ENCODE measurements around the gene GPR68. TPM values are rescaled to one million over a fixed set of nuclear protein-coding genes. Genes with fewer than 3 reads are reported as not detected.
"Not testable (repeated sequence)": the region's sequence is repeated elsewhere in the genome, so short reads cannot be mapped to it uniquely, and the experiment has no call there.

GPR68 gene
- polyA plus RNA-seq, 12 donors, result 0.35 to 2.4 (median 0.88) TPM; not detected in 2

DNA sequence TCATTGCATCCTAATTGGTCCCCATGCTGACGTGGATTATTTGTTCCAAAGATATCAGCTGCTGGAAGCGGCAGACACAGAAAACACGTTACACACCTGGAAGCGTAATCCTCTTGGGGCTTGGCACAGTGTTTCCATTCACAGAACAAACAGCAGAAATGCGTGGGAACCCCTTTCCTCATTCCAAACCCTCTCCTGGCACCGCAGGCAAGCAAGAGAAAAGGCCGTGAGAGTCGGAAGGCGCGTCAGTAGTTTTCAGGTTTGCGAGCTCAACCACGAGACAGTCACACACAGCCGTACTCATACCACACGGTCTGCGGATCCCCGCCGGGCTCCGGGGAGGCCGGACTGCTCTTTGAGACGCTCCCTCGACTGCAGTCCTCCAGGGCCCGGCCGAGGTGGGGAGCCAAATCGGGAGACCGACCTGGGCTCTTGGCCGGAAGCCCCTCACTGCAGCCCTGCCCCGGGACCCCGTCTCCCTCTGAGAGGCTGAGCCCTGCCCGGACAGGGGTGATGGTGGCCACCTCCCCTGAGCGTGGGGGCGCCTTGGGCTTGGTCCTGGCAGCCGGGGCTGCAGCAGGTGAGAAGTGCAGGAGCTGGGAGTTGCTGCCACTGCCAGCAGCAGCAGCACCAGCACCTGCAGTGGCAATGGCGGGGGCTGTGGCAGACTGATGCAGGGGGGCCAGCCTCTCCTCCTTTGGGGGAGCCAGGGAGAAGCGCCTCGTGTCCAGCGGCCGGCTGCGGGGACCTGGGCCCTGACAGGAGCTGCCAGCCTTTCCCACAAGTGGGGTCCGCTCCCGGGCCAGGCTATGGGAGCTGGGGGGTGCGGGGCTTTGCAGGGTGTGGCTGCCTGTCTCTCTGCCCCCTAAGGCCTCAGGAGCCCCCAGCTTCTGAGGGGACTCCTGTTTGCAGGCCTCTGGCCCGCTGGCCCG lies 28.1 kb upstream of the GPR68 start:
- no peak for DNase-seq

DNA sequence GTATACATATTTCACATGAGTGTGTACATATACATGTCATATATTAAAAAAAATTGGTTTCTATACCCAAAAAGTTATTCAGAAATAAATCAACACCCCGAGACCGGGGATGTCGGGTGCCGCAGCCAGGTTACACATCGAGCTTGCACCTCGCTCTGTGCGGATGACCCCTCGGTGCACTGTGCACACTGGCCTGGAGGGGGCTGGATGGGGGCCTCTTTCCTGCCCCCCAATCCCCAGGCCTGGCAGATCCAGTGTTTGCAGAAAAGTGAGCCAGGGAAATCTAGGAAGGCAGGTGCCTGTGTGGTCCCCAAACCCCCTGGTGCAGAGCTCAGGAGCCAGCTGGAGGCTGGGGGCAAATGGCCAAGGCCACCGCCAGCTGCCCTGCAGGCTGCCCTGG lies 27.1 kb upstream of the GPR68 start:
- DNase-seq, result no peak

DNA sequence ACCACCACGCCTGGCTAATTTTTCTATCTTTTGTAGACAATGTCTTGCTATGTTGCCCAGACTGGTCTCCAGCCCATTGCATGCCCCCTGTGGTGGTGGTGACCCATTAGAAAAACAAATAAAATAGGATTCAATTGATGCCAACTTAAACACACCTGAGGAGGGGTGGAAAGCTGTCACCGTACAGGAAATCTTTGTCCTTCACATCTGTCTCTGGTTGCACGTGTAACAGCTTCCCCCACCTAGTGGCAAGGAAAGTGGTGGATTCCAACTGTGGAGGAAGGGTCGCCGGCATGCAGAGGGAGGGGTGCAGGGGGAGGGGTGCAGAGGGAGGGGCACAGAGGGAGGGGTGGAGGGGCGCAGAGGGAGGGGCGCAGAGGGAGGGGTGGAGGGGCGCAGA lies 26.1 kb upstream of the GPR68 start:
- no peak for DNase-seq

DNA sequence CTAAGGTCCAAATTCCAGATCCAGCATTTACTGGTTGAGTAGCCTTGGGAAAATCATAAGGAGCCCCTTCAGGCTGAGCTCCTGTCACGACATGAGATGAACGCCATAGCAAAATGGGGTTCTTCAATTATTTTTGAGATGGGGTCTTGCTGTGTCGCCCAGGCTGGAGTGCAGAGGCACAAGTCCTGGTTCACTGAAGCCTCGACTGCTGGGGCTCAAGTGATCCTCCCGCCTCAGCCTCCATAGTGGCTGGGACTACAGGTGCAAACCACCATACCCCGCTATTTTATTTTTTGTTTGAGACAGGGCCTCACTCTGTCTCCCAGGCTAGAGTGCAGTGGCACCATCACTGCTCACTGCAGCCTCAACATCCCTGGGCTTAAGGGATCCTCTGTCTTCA lies 25.7 kb upstream of the GPR68 start:
- DNase-seq, result no peak

DNA sequence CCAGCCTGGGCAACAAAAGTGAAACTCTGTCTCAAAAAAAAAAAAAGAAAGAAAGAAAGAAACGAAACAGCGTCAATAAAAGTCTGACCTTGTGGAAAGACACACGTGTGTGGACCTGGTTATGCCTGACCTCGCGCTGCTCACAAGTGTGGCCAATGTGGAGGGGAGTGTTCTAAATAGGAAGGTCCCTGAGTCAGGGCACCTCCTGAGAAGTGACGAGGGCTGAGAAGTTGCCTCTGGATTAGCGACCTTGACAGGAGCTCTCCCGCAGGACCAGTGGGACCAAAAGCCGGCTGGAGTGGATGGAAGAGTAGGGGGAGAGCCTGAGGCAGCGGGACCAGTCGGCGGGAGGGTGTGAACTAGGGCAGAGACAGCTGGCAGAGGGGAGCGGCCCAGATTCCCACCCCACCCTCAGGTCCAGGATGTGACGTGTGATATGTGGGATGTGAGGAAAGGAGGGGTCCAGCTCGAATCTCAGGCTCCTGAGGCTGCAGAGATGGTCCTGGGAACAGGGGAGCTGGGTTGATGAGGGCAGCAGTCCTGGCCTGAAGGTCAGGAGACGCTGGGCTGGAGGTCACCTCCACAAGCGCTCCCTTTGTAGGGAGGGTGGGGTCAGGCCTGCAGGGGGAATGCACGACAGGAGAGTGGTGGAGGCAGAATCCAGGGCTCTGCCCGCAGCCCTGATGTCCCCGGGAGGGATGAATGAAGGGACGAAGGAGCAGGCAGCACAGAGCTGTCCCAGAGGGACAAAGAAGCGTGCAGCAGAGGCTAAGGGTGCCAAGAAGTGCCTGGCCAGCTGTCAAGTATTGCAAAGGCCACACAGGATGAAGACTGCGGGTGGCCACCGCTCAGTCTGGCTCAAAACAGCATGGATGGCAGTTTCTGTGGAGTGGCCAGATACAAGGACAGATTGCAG lies 24.8 kb upstream of the GPR68 start:
- DNase-seq, result no peak

DNA sequence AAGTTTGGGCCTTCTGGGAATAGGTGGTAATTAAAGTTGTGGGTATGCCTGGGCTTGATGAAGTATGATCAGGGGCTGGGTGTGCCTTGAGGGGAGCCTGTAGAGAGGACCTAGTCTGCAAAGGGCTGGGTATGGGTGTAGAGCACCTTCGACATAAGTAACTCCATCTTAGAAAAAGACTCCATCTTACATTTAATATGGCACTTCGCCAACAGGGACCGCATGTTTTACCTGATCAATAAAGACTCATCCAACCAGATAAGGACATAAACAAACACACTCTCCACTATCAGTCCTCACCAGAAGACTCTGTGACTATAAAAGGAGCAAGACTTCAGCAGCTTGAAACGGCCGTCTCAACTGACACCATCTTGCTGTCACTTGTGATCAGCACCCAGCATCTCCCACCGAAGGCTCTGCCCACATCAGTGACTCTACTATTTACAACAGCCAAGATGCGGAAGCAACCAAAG lies 23.5 kb upstream of the GPR68 start:
- DNase-seq, result no peak

DNA sequence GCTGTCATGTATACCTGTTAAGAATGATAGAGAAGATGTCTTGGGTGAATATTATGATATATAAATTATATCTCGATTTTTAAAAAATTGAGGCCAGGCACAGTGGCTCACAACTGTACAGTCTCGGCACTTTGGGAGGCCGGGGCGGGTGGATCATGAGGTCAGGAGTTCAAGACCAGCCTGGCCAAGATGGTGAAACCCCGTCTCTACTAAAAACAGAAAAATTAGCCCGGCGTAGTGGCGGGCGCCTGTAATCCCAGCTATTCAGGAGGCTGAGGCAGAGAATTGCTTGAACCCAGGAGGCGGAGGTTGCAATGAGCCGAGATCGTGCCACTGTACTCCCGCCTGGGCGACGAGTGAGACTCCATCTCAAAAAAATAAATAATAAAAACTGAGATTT lies 21.8 kb upstream of the GPR68 start:
- not testable (repeated sequence) for DNase-seq

DNA sequence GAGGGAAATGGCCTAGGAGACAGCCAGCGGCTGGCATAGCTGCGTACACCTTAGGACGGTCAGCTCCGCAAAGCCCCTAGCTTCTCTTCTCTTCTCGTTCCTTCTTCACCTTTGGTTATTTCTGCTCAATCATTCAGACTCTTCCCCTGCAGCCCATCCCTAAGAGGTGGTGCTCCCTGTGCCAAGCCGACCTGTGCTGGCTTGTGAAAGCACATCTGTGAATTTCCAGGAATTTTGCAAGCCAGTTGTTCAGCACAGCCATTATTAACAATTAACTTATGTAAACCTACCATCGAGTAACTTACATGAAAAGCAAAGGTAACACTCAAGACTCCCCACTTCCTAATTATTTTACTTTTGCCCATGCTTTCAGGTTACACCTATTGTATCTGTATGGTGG lies 20.9 kb upstream of the GPR68 start:
- DNase-seq, result no peak

DNA sequence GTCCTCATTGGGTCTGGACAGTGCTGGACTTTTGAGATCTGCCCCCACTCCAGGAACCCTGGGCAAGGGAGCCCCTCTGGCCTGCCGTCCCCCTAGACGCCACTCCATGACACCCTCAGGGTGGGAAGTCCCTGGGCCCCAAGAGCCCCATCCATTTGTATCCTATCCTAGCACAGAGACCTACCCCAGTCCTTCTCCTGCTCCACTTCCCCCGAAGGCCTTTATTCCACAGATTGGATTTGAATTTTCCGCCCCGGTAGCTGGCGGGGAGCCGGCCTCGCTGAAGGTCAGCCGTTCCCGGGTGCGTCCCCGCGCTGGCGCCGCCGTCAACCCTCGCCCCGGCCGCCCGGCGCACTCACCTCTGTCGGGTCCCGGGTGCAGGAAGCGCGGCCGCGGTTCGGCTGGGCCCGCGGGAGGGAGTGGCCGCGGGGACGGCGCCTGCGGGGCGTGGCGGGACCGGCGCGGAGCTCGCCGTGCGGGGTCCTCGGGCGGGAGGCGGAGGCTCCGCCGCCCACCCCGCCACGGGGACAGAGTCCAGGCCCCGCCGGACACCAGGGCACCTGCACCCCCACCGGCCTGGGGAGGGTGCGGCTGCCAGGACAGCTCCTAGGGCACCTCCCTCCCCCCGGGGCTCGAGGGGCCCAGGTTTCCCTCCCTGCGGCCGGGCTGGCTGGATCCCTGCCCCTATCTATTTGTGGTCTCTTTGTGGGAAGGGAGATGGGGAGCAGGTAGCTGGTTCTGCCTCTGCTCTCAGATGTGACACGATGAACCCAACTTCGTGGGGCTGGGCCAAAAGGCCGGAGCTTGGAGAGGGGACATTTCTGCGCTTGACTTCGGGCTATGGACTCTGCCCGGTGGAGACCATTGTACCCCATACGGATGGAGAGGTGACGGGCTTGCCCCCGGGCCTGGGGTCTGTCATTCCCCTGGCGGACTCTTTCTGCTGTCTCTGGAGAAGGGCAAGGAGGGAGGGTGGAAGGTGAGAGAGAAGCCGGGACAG lies 19.9 kb upstream of the GPR68 start:
- DNase-seq, result no peak

DNA sequence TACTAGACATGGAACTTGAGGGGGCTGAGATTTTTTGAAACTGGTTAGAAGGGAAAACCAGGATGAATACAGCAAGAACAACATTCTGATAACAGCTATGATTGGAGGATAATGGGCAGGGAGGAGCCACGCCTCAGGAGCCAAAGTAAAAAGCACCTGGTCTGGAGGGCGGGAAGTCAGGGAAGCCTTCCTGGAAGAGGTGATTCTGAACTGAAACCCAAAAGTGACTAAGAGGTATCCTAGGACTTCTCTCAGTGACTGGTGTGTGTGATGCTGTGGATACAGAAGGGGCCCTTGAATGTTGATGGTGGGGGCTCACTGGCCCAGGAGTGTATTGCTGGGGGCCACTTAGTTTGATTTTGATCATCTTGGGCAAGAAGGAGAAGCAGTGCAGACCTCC lies 18.8 kb upstream of the GPR68 start:
- DNase-seq, result no peak

DNA sequence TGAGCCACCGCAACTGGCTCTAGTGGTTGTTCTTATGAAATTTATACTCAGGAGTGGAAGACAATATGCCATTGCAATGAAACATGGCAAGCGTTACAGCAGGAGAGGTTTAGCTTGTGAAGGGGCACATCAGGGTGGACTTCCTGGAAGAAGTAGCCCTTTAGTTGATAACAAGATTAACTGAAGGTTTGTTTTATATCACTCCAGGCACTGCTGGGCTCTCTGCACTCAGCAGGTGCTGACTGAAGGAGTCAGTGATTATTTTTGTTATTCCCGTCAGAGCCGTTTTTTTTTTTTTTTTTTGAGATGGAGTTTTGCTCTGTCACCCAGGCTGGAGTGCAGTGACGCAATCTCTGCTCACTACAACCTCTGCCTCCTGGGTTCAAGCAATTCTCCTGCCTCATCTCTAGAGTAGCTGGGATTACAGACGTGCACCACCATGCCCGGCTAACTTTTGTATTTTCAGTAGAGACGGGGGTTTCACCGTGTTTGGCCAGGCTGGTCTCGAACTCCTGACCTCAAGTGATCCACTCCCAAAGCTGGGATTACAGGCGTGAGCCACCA lies 17.6 kb upstream of the GPR68 start:
- no peak for DNase-seq

DNA sequence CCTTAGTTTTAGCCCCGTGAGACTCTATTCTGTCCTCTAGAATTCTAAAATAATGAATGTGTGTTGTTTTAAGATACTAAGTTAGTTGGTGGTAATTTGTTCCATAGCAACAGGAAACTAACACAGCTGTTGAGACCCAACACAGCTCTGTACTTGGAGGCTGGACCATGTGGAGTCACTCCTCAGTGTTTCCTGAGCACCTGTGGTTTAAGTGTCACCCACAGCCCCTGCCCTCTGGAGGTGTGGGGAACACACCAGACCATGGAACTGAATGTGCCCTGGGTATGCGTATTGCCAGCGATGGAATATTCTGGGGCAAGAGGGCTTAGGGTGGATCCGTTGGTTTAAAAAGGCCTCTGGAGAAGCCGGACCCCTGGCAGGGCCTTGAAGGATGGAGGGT lies 16.6 kb upstream of the GPR68 start:
- DNase-seq, result no peak

DNA sequence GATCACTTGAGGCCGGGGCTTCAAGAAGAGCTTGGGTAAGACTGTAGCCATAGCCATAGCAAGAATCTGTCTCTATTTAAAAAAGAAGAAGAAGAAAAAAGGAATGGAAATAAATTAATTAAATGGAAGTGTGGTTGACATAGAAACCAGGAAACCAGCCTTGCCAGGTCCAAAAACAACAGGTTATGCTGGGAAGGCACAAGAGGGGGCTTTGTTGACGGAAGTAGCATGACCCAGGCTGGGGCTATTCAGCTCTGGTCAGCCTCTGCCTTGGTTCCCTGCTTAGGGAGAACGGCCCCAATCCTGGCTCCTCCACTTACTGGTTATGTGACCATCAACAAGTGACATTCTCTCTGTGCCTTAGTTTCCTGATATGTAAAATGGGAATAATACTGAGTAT lies 14.4 kb upstream of the GPR68 start:
- no peak for DNase-seq

DNA sequence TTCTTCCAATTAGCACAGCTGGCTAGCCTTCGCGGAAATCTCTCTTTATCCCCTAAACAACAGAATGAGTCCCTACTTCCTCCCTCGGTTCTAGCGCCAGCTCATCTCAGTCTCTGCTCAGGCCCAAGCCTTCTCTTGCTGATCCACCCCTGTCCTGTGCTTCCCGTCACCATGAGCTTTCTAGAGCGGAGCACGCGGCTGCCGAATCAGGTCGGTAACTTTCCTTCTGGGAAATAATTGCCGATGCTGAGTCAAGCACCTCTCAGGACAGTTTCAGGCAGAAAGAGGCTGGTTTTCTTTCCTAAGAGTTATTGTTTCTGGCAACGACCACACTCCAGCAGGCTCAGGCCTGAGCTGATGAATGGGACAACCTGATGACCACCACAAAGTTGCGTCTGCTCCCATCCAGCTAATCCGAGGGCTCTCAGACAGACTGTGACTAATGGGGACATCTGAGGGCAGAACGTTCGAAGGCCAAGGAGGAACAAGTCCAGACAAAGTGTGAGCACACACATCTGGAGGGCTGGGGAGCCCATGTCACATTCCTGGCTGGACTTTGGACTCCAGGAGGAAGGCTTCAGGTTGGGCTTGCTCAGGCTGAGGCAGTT lies 13.6 kb upstream of the GPR68 start:
- no peak for DNase-seq

DNA sequence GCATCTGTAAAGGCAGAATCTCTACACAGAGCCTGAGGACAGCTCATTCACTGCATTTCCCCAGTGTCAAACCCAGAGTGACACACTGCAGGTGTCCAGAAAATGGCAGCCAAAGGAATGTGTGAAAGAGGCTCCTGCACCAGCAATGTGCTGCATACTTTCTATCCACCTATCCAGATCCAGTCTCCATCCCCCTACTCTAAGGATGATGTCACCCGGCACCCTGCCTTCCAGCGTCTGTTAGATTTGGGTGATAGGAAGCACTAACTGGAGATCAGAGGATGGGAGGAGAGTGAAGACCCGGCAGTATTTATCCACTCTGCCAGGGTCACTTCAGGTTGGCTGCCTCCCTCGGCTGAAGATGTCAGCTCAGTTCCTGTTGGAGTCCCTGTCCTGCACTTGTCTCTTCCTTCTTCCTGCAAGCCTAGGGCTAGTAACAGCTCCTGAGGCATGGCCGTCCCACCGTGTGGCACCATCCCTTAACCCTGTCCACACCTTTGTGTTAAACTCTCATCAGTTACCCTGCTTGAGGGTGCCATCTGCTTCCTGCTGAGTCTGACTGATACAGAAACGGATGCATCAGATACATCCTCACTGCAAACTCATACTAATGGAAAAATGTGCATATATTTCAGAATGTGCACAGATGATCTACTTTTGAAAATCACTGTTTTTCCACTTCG lies 13.0 kb upstream of the GPR68 start:
- no peak for DNase-seq

DNA sequence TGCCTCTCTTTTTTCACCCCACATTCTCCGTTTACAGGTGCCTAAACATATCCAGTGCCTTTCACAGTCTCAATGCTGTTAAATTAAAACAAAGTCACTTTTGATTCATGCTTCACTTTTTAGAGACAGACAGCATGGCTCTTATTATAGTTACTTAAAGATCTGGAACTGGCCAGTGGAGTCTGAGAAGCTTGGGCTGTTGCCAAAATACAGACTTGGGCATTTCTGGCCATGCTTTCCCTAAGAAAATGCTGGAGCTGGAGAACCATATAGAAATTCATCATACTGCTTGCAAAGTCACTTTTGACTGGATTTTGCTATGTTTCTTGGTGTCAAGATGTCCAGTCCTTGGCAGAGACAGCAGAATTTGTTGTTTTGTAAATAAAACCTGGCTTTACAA lies 12.2 kb upstream of the GPR68 start:
- DNase-seq, result no peak

DNA sequence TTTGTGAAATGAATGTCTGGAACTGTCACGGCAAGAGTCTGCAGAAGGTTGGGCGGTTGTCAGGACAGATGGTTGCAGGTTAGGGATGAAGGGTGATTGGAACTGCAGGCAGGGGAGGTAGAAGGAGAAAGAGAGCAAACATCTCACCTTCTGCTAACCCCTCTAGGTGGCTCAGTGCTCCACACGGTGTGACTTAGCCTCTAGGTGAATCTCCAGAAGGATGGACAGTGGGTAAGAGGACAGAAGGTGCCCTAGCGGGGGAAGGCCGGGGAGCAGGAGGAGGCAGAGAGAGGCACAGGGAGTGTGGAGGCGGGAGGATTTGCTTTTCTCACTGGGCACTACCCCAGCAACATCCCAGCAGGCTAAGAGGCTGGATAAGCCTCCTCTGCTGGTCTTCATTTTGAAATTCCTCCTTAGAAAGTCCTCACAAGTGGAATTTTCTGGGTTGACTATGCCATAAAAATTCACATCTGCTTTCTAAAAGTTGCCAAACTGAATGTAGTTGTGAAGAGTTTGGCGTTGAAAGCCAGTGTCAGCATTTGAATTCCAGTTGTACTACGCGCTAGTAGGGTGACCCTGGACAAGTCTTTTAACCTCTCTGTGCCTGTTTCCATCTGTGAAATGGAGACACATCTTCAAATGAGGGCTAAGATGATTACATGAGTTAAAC lies 10.7 kb upstream of the GPR68 start:
- no peak for DNase-seq

DNA sequence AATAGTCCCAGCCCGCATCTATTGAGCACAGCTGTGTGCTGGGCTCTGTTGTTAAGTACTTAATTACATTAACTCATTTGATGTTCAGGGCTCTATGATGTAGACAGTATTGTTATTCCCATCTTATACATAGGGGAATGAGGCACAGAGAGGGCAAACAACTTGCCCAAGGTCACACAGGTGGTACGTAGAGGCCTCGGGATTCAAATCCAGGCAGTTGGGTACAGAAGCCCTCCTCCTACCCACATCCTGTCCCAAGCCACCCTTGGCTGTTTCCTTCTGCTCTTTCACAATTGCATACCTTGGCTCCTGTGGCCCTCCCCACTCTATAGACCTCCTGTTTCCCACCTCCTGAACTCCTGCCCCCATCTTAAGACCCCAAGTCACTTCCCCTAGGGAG lies 10.0 kb upstream of the GPR68 start:
- DNase-seq, result no peak

DNA sequence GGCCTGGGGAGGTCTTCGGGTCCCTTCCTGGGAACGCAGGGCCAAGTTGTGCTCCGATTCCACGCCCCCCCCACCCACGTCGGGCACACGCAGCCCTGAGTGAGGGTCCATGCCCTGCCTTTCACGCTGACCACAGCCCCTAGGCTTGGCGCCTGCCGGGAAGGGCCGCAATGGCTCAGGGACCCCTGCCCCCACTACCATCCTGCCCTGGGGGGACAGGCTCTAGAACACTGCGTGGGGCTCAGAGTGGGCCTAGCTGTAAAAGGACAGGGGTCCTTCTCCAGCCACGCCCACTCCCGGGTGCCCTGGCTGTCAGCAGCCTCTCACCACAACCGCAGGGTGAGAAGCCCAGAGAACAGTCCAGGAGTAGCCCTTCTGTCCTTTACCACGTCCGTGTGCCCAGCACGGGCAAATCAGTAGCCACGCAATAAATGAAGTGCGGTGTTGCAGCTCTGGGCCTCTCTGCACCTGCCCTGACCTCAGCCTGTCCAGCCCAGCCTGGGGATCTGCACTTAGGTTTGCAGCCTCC lies 9.4 kb upstream of the GPR68 start:
- no peak for DNase-seq
